ENCODE results near the gene BDNF. TPM values are rescaled to one million over a fixed set of nuclear protein-coding genes. Genes with fewer than 3 reads are reported as not detected.

Gene BDNF
- total RNA-seq, 1 experiment from 2014 or later, result 8.3 TPM

DNA sequence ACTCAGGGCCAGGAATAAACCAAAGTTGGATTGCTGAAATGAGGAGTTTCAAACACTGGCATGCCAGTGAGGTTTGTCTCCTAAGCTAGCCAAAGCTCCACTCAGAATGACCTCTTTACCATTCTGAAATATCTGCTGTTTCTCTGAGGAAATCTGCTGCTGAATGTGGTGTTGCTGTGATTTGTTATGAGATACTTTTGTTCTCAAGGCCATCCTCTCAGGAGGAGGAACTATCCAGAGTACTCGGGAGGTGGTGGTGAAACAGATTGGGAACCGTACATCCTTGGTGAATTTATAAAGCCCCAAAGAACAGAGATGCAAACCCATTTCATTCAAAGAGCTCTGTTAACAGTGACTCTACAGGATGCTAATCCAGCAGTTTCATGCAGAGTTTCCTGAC, 50.5 kb downstream of the BDNF start:
- Mint-ChIP-seq H3K27ac (ENCODE audit: unreplicated experiment) (no peak overlapping the region), H3K36me3 (ENCODE audit: insufficient read depth, unreplicated experiment) (peaks cover 4% of the 10 kb centered on the region), H3K9me3 (ENCODE audit: low read depth, unreplicated experiment) (no peaks in the 10 kb centered on the region), H3K4me1 (ENCODE audit: low read depth, unreplicated experiment) (no peaks in the 10 kb centered on the region), H3K4me3 (ENCODE audit: low read depth, unreplicated experiment) (no peak overlapping the region), H3K27me3 (ENCODE audit: unreplicated experiment) (peaks cover 9% of the 10 kb centered on the region)
- no peak for DNase-seq
- CTCF ChIA-PET, result no interaction called here
- TF ChIP-seq CTCF (IDR thresholded peaks at IDR 0.05; ENCODE audit: unreplicated experiment), result no peak
- no TSS peak for BruUV-seq (replicated peaks)
- intact Hi-C loops (cut with micrococcal nuclease; ENCODE audit: unreplicated experiment), result no loop called here

- CTCF ChIA-PET, result no interaction called here
- H3K4me1 Mint-ChIP-seq (ENCODE audit: low read depth, unreplicated experiment), result no peaks in the 10 kb centered on the region
These were observed 51.4 kb downstream of the BDNF start for GRCh38 chr11:27648840-27649239.

DNA sequence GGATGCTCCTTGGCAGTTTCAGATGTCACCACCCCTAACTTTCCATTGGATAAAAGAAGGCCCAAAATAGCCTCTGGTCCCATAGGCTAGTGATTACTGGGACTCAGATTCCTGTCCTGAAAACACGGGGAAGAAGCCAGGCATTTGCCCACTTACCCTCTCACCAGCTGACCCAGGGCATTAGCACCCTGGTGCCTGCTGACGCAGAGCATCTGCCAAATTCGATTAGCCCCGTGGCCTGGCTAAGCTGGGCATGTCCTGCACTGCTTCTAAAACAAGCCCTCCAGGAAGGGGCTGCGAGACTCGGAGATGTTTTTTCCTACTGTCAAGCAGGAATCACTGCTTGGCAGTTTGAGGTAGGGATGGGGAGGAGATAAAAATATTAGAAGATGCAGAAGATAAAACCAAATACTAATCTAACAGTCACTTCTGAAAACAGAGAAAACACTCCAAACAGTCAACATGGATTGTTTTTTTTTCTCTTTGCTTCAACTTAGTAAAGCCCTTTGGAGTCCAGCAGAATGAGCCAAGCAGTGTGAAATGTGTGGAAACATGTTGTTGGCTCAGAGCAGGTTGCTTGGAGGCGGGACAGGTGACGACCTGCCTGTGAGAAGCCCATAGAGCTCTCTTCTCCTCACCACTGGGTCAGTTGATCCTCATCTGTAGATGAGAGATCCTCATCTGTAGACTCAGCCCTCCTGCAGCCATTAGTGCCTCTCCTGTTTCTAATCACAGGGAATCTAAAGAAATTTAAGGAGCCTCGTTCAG, 54.0 kb downstream of the BDNF start:
- TF ChIP-seq CTCF (IDR thresholded peaks at IDR 0.05; ENCODE audit: unreplicated experiment), result no peak
- H3K27me3 Mint-ChIP-seq (ENCODE audit: unreplicated experiment), result peaks cover 9% of the 10 kb centered on the region
- H3K4me1 Mint-ChIP-seq (ENCODE audit: low read depth, unreplicated experiment), result no peaks in the 10 kb centered on the region
- H3K36me3 Mint-ChIP-seq (ENCODE audit: insufficient read depth, unreplicated experiment), result peaks cover 4% of the 10 kb centered on the region
- H3K27ac Mint-ChIP-seq (ENCODE audit: unreplicated experiment), result no peak overlapping the region
- no TSS peak for BruUV-seq (replicated peaks)
- DNase-seq, result no peak
- intact Hi-C loops (cut with micrococcal nuclease; ENCODE audit: unreplicated experiment), result no loop called here
- H3K9me3 Mint-ChIP-seq (ENCODE audit: low read depth, unreplicated experiment), result no peaks in the 10 kb centered on the region
- H3K4me3 Mint-ChIP-seq (ENCODE audit: low read depth, unreplicated experiment), result no peak overlapping the region
- CTCF ChIA-PET, result no interaction called here

More at GRCh38 chr11:27648840-27649239, 51.4 kb downstream of the BDNF start:
- no peaks in the 10 kb centered on the region for H3K9me3 Mint-ChIP-seq (ENCODE audit: low read depth, unreplicated experiment)
- H3K4me3 Mint-ChIP-seq (ENCODE audit: low read depth, unreplicated experiment), result no peak overlapping the region
- BruUV-seq (replicated peaks), result no TSS peak
- TF ChIP-seq CTCF (IDR thresholded peaks at IDR 0.05; ENCODE audit: unreplicated experiment), result no peak
- H3K27ac Mint-ChIP-seq (ENCODE audit: unreplicated experiment), result no peak overlapping the region
- H3K36me3 Mint-ChIP-seq (ENCODE audit: insufficient read depth, unreplicated experiment), result peaks cover 4% of the 10 kb centered on the region
- intact Hi-C loops (cut with micrococcal nuclease; ENCODE audit: unreplicated experiment), result no loop called here
- H3K27me3 Mint-ChIP-seq (ENCODE audit: unreplicated experiment), result peaks cover 9% of the 10 kb centered on the region
- DNase-seq, result no peak

GRCh38 chr11:27642954-27643353, 57.3 kb downstream of the BDNF start:
- no peaks in the 10 kb centered on the region for H3K4me1 Mint-ChIP-seq (ENCODE audit: low read depth, unreplicated experiment)
- no peak overlapping the region for H3K4me3 Mint-ChIP-seq (ENCODE audit: low read depth, unreplicated experiment)
- TF ChIP-seq CTCF (IDR thresholded peaks at IDR 0.05; ENCODE audit: unreplicated experiment), result no peak
- H3K36me3 Mint-ChIP-seq (ENCODE audit: insufficient read depth, unreplicated experiment), result no peaks in the 10 kb centered on the region
- intact Hi-C loops (cut with micrococcal nuclease; ENCODE audit: unreplicated experiment), result no loop called here
- DNase-seq, result no peak
- BruUV-seq (replicated peaks), result no TSS peak
- H3K27me3 Mint-ChIP-seq (ENCODE audit: unreplicated experiment), result peaks cover 16% of the 10 kb centered on the region
- CTCF ChIA-PET, result no interaction called here
- H3K9me3 Mint-ChIP-seq (ENCODE audit: low read depth, unreplicated experiment), result no peaks in the 10 kb centered on the region
- no peak overlapping the region for H3K27ac Mint-ChIP-seq (ENCODE audit: unreplicated experiment)

Measured in Calu3 (cell line).